Heart right ventricle (tissue), 16 donors: ENCODE results near the gene DCDC2B. TPM values are rescaled to one million over a fixed set of nuclear protein-coding genes. Genes with fewer than 3 reads are reported as not detected.

Source experiments
- ATAC-seq, 8 donors: fragments of 200-7000 bp; cut with Tn5 transposase; one replicate each; pipeline ENCODE4 v1.9.1; 2020; ENCODE audit warnings: mild to moderate bottlenecking in 8 of 8, moderate library complexity in 8 of 8, moderate number of reproducible peaks in 1 of 8
- DNase-seq, 2 donors: peaks; one replicate each; pipeline ENCODE4 v3.0.0-alpha.2; 2020
- H3K27ac ChIP-seq, 10 donors: fragments of 200-600 bp; sonication (generic) in 2 of 10; one replicate each; pipeline versions ENCODE4 v1.5.0 to v1.8.0; 2020 to 2022; ENCODE audit warnings: mild to moderate bottlenecking in 3 of 10
- H3K27me3 ChIP-seq, 7 donors: fragments of 200-600 bp; one replicate each; pipeline ENCODE4 v1.8.0; 2021 to 2022; ENCODE audit warnings: mild to moderate bottlenecking in 2 of 7
- H3K36me3 ChIP-seq, 9 donors: fragments of 200-600 bp; sonication (generic) in 1 of 9; one replicate each; pipeline versions ENCODE4 v1.5.0 to v1.8.0; 2020 to 2022; ENCODE audit warnings: mild to moderate bottlenecking in 2 of 9
- H3K4me1 ChIP-seq, 9 donors: fragments of 200-600 bp; sonication (generic) in 1 of 9; one replicate each; pipeline versions ENCODE4 v1.5.0 to v1.8.0; 2020 to 2022; ENCODE audit warnings: mild to moderate bottlenecking in 4 of 9
- H3K4me3 ChIP-seq, 10 donors: fragments of 200-600 bp; sonication (generic) in 2 of 10; one replicate each; pipeline versions ENCODE4 v1.5.0 to v1.8.0; 2020 to 2022; ENCODE audit warnings: mild to moderate bottlenecking in 7 of 10, moderate library complexity in 2 of 10
- H3K9me3 ChIP-seq, 11 donors: fragments of 200-600 bp in 10 of 11; sonication (generic) in 2 of 11; one replicate each; pipeline versions ENCODE4 v1.5.0 to v1.8.0; 2013 to 2022; ENCODE audit warnings: mild to moderate bottlenecking in 2 of 11, control low read depth in 1 of 11, moderate library complexity in 1 of 11
- CTCF ChIP-seq, 9 donors: fragments of 200-600 bp; sonication (generic) in 2 of 9; IDR thresholded peaks; one replicate each; pipeline versions ENCODE4 v1.5.0 to v1.8.0; 2021 to 2022; ENCODE audit warnings: antibody characterized with exemption in 9 of 9, mild to moderate bottlenecking in 5 of 9, moderate library complexity in 1 of 9
- WGBS, 2 donors: extraction: QIAGEN DNeasy Blood & Tissue Kit; methylation state at CpG; one replicate each; pipeline ENCODE4 v1.1.7; 2013; ENCODE audit warnings: inconsistent platforms in 1 of 2; 5-methylcytosine and 5-hydroxymethylcytosine counted together
- intact Hi-C, 10 donors: fragments of 100-400 bp; cut with DNase I; formaldehyde crosslinking; loops; one replicate each; pipeline versions ENCODE4 v1.11.1 to v1.14.2; 2022
- polyA plus RNA-seq, 2 donors: library from polyadenylated mRNA; stranded (reverse); fragments of 200-250 nt; gene quantifications; one replicate each; pipeline ENCODE4 v1.2.3, GENCODE V29; 2013
- total RNA-seq, 10 donors: library from RNA; stranded (reverse); fragmentation: NEBNext Ultra II Directional in 3 of 10; extraction: Animal tissue kit (Norgen Biotek cat#: 25700) in 3 of 10; gene quantifications; one replicate each; pipeline versions ENCODE4 v1.2.1 to v1.2.4, GENCODE V29; 2021 to 2023
- donor health status: Arrhythmogenic right ventricular cardiomyopathy.
- donor health status: ischemic (EF 13 %, LVEDD 7.1; RV severe dilation, severe dysfunction).
- donor health status: healthy with polysubstance abuse.
- donor health status: DM: no; HTN: yes; CAD: no.
- donor health status: DM: no; HTN: no; CAD: no.
- donor health status: ischemic (EF 25% LVEDD 6.9; RV normal size, moderate dysfunction).
- donor health status: ischemic (EF 25% LVEDD 5.7; RV mildly dilated, moderate dysfunction).
- donor health status: healthy.
- donor health status: DM: yes; HTN: yes; CAD: no.
- donor health status: Ischemic cardiomyopathy.
- donor health status: ischemic (EF 35%, LVEDD 5.7; RV mildly dilated, moderate dysfunction).
- donor health status: nonischemic (EF 11% LVEDD 7.7; RV severe dilation, severe dysfunction).
- donor health status: DM: yes; HTN: yes; CAD: no.
- donor health status: PGD.
- donor health status: ischemic (EF 29% LVEDD 5.4; RV normal size, mild dysfunction).
- donor health status: nonischemic (EF 23%, LVEDD 6.1; RV moderate dilation, normal function).

The DCDC2B gene
- total and polyA plus RNA-seq, 12 donors, result not detected

- no peaks in the 10 kb centered on the region for H3K27me3 ChIP-seq
- ATAC-seq (no peak), DNase-seq (no peak)
- H3K4me1 ChIP-seq, result peaks cover 0 to 13% (median 7%) of the 10 kb centered on the region in 9 donors
- intact Hi-C loops, result no loop called here
- peaks cover 0 to 100% (median 92%) of the 10 kb centered on the region in 9 donors for H3K36me3 ChIP-seq
- no peak for TF ChIP-seq CTCF (IDR thresholded peaks at IDR 0.05)
- WGBS, 2 donors, result 96% methylated on average over 8 of the region's 8 CpGs
- H3K9me3 ChIP-seq, result no peaks in the 10 kb centered on the region
- no peak overlapping the region for H3K4me3 ChIP-seq
- H3K27ac ChIP-seq, result no peak overlapping the region
These were observed 16.5 kb upstream of the DCDC2B start for GRCh38 chr1:32192220-32192948.

GRCh38 chr1:32194984-32195383 is 13.9 kb upstream of the DCDC2B start:
- Histone ChIP-seq H3K27ac (no peak overlapping the region), H3K4me1 (peaks cover 8 to 33% (median 19%) of the 10 kb centered on the region in 9 donors), H3K36me3 (peaks cover 0 to 91% (median 69%) of the 10 kb centered on the region in 9 donors), H3K9me3 (no peaks in the 10 kb centered on the region), H3K4me3 (no peak overlapping the region), H3K27me3 (no peaks in the 10 kb centered on the region)
- DNase-seq (no peak), ATAC-seq (no peak)
- intact Hi-C loops, result no loop called here
- 94 to 96% methylated on average over 6 of the region's 6 CpGs for WGBS, 2 donors
- no peak for TF ChIP-seq CTCF (IDR thresholded peaks at IDR 0.05)

- Histone ChIP-seq H3K9me3 (no peaks in the 10 kb centered on the region), H3K4me3 (no peak overlapping the region), H3K4me1 (peaks cover 10 to 38% (median 23%) of the 10 kb centered on the region in 9 donors), H3K36me3 (peaks cover 0 to 86% (median 63%) of the 10 kb centered on the region in 9 donors), H3K27ac (no peak overlapping the region), H3K27me3 (no peaks in the 10 kb centered on the region)
- ATAC-seq (no peak), DNase-seq (no peak)
- TF ChIP-seq CTCF (IDR thresholded peaks at IDR 0.05), result no peak
- WGBS, 2 donors, result 80 to 88% methylated on average over 3 of the region's 3 CpGs
- intact Hi-C loops, result no loop called here
These were observed 13.4 kb upstream of the DCDC2B start for GRCh38 chr1:32195531-32195930.

GRCh38 chr1:32195972-32196823 is 12.7 kb upstream of the DCDC2B start:
- Histone ChIP-seq H3K36me3 (peaks cover 0 to 79% (median 57%) of the 10 kb centered on the region in 9 donors), H3K4me1 (peaks cover 10 to 43% (median 28%) of the 10 kb centered on the region in 9 donors), H3K27ac (peak overlapping the region in 3 of 10 donors; percentile 26 to 86 (median 30)), H3K27me3 (no peaks in the 10 kb centered on the region), H3K4me3 (no peak overlapping the region), H3K9me3 (no peaks in the 10 kb centered on the region)
- ATAC-seq (no peak), DNase-seq (no peak)
- TF ChIP-seq CTCF (IDR thresholded peaks at IDR 0.05), result no peak
- intact Hi-C loops, result no loop called here
